ENCODE data around the gene VAPB.

The VAPB gene

GRCh38 chr20:58472273-58473018 is 83.4 kb downstream of the VAPB start:
- no peak for DNase-seq (ENCODE audit: extremely low read depth, low read depth)
- no peak for TF ChIP-seq CTCF (IDR thresholded peaks at IDR 0.05; ENCODE audit: low read depth, low read length)

- no peak for DNase-seq (ENCODE audit: extremely low read depth, low read depth)
- no peak for TF ChIP-seq CTCF (IDR thresholded peaks at IDR 0.05; ENCODE audit: low read depth, low read length)
Observed at GRCh38 chr20:58473453-58474425, 84.7 kb downstream of the VAPB start.

GRCh38 chr20:58475466-58475865 is 86.4 kb downstream of the VAPB start:
- no peak for DNase-seq (ENCODE audit: extremely low read depth, low read depth)
- no peak for TF ChIP-seq CTCF (IDR thresholded peaks at IDR 0.05; ENCODE audit: low read depth, low read length)

- DNase-seq (ENCODE audit: extremely low read depth, low read depth): no peak
- TF ChIP-seq CTCF (IDR thresholded peaks at IDR 0.05; ENCODE audit: low read depth, low read length): no peak
Observed at GRCh38 chr20:58478141-58478805, 89.2 kb downstream of the VAPB start.

GRCh38 chr20:58479726-58480440 is 90.9 kb downstream of the VAPB start:
- no peak for TF ChIP-seq CTCF (IDR thresholded peaks at IDR 0.05; ENCODE audit: low read depth, low read length)

GRCh38 chr20:58480551-58481336 is 91.7 kb downstream of the VAPB start:
- no peak for TF ChIP-seq CTCF (IDR thresholded peaks at IDR 0.05; ENCODE audit: low read depth, low read length)
- no peak for DNase-seq (ENCODE audit: extremely low read depth, low read depth)

More at GRCh38 chr20:58479726-58480440, 90.9 kb downstream of the VAPB start:
- DNase-seq (ENCODE audit: extremely low read depth, low read depth): no peak

All from AG09319 (cell line).